Measurements from ENCODE around the gene TVP23C. TPM values are rescaled to one million over a fixed set of nuclear protein-coding genes. Genes with fewer than 3 reads are reported as not detected.

The TVP23C gene
- total RNA-seq, 1 donor from 2014 or later = 9.2 TPM

- peaks cover 37% of the 10 kb centered on the region for H3K36me3 Mint-ChIP-seq (ENCODE audit: low read depth)
- H3K4me1 Mint-ChIP-seq = peaks cover 41% of the 10 kb centered on the region
- TF ChIP-seq CTCF (conservative IDR thresholded peaks at IDR 0.05) = no peak
- peak overlapping the region; percentile 98 for H3K27ac Mint-ChIP-seq (ENCODE audit: unreplicated experiment)
- H3K9me3 Mint-ChIP-seq = no peaks in the 10 kb centered on the region
- H3K27me3 Mint-ChIP-seq (ENCODE audit: low read depth) = no peaks in the 10 kb centered on the region
- H3K4me3 Mint-ChIP-seq = peak overlapping the region; percentile 11
- DNase-seq (ENCODE audit: low read depth, low spot score) = peak; percentile 26
These were observed 72.5 kb downstream of the TVP23C start for GRCh38 chr17:15490634-15491261.

GRCh38 chr17:15488557-15488956 lies 74.7 kb downstream of the TVP23C start:
- Mint-ChIP-seq H3K4me1 (peaks cover 35% of the 10 kb centered on the region), H3K36me3 (ENCODE audit: low read depth) (peaks cover 31% of the 10 kb centered on the region), H3K4me3 (no peak overlapping the region), H3K27me3 (ENCODE audit: low read depth) (no peaks in the 10 kb centered on the region), H3K27ac (ENCODE audit: unreplicated experiment) (peak overlapping the region; percentile 22), H3K9me3 (no peaks in the 10 kb centered on the region)
- no peak for TF ChIP-seq CTCF (conservative IDR thresholded peaks at IDR 0.05)
- DNase-seq (ENCODE audit: low read depth, low spot score) = no peak

- H3K4me3 Mint-ChIP-seq = no peak overlapping the region
- H3K27me3 Mint-ChIP-seq (ENCODE audit: low read depth) = no peaks in the 10 kb centered on the region
- peaks cover 29% of the 10 kb centered on the region for H3K36me3 Mint-ChIP-seq (ENCODE audit: low read depth)
- TF ChIP-seq CTCF (conservative IDR thresholded peaks at IDR 0.05) = no peak
- no peaks in the 10 kb centered on the region for H3K9me3 Mint-ChIP-seq
- H3K27ac Mint-ChIP-seq (ENCODE audit: unreplicated experiment) = no peak overlapping the region
- H3K4me1 Mint-ChIP-seq = peaks cover 16% of the 10 kb centered on the region
- no peak for DNase-seq (ENCODE audit: low read depth, low spot score)
These were observed 78.2 kb downstream of the TVP23C start for GRCh38 chr17:15485045-15485444.

GRCh38 chr17:15483431-15483830 lies 79.9 kb downstream of the TVP23C start:
- Mint-ChIP-seq H3K9me3 (peaks cover 2% of the 10 kb centered on the region), H3K4me3 (no peak overlapping the region), H3K27ac (ENCODE audit: unreplicated experiment) (no peak overlapping the region), H3K27me3 (ENCODE audit: low read depth) (no peaks in the 10 kb centered on the region), H3K4me1 (peaks cover 22% of the 10 kb centered on the region), H3K36me3 (ENCODE audit: low read depth) (peaks cover 26% of the 10 kb centered on the region)
- no peak for DNase-seq (ENCODE audit: low read depth, low spot score)
- no peak for TF ChIP-seq CTCF (conservative IDR thresholded peaks at IDR 0.05)

GRCh38 chr17:15482476-15482875 lies 80.8 kb downstream of the TVP23C start:
- Mint-ChIP-seq H3K4me1 (peaks cover 22% of the 10 kb centered on the region), H3K9me3 (peaks cover 2% of the 10 kb centered on the region), H3K4me3 (no peak overlapping the region), H3K27me3 (ENCODE audit: low read depth) (no peaks in the 10 kb centered on the region), H3K36me3 (ENCODE audit: low read depth) (peaks cover 17% of the 10 kb centered on the region), H3K27ac (ENCODE audit: unreplicated experiment) (no peak overlapping the region)
- no peak for TF ChIP-seq CTCF (conservative IDR thresholded peaks at IDR 0.05)
- DNase-seq (ENCODE audit: low read depth, low spot score) = no peak
